Stimulated activated CD4-positive, alpha-beta T cell treated with anti-CD3 and anti-CD28 coated beads, Interleukin-1b, Interleukin-23, amount 100 ng/mL, for 24 hours (primary cell): Measurements from ENCODE around the gene ELMO1.

Source experiments
- DNase-seq, 4 experiments: peaks; one replicate each; pipeline ENCODE4 v3.0.0-alpha.2; 2020; ENCODE audit warnings: low read depth in 4 of 4, low spot score in 1 of 4

ELMO1 gene

DNA sequence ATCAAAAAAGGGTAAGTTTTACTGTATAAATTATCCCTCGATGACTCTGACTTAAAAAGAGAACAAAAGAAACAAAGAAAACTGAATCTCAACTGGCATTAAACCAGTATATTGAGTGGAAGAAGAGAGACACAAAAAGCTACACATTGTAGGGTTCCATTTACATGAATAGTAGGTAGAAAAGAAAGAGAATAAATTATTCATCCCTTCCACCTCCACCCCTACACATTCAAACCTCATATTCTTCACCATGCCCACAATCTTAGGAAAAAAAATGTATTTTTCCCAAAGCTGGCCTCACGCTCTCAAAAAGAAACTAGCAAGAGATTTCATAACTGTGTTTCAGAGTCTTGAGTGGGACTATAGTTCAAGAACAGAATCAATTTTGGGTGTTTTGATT is 377.5 kb downstream of the ELMO1 start:
- DNase-seq, result no peak

DNA sequence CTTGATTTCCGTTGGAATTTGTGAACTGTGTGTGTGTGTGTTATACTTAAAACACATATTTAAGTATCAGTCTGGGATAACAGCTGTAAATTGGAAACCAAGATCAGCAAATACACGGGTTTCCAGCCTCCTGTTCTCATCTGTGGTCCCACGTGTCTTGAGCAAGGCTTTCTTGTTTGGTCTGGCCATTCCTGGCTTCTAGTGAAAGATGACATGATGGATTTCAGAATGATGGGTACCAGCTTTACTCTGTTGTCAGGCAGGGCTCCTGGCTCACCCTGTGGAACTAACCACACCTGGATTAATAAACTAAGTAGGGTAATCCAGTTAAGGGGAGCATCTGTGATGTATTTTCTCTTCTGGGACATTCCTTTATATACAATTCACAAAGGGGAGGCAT is 378.2 kb downstream of the ELMO1 start:
- no peak for DNase-seq

- DNase-seq, result no peak
Observed at GRCh38 chr7:37070031-37070430, 378.6 kb downstream of the ELMO1 start.

- DNase-seq, result no peak
Observed at GRCh38 chr7:37069336-37069735, 379.3 kb downstream of the ELMO1 start.

- no peak for DNase-seq
Observed at GRCh38 chr7:37068902-37069301, 379.8 kb downstream of the ELMO1 start.

- no peak for DNase-seq
Observed at GRCh38 chr7:37068038-37068437, 380.6 kb downstream of the ELMO1 start.

DNA sequence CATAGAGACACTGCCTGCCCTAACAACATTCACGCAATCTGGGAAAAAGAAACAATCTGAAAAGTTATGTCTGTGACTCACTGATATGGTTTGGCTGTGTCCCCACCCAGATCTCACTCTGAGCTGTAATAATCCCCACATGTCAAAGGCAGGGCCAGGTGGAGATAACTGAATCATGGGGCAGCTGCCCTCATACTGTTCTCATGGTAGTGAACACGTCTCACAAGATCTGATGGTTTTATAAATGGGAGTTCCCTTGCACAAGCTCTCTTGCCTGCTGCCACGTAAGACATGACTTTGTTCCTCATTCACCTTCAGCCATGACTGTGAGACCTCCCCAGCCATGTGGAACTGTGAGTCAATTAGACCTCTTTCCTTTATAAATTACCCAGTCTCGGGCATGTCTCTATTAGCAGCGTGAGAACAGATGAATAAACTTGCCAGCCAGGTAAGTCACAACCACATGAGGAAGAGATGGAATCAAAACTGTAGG is 382.8 kb downstream of the ELMO1 start:
- DNase-seq, result peak in 2 of 4 experiments; percentile 23 to 37

DNA sequence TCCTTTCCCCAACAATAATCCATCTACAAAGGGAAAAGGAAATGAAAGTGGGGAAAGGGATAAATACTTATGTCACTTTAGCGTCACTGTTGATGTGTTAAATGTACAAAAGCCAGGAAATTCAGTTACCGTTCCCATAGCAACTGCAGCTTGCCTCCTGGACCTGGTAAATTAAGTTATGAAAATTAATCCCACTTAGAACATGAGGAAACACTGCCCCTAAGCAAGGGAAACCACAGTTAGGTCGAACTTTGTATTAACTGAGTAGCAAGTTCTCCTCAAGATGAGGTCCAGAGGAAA is 386.2 kb downstream of the ELMO1 start:
- no peak for DNase-seq

DNA sequence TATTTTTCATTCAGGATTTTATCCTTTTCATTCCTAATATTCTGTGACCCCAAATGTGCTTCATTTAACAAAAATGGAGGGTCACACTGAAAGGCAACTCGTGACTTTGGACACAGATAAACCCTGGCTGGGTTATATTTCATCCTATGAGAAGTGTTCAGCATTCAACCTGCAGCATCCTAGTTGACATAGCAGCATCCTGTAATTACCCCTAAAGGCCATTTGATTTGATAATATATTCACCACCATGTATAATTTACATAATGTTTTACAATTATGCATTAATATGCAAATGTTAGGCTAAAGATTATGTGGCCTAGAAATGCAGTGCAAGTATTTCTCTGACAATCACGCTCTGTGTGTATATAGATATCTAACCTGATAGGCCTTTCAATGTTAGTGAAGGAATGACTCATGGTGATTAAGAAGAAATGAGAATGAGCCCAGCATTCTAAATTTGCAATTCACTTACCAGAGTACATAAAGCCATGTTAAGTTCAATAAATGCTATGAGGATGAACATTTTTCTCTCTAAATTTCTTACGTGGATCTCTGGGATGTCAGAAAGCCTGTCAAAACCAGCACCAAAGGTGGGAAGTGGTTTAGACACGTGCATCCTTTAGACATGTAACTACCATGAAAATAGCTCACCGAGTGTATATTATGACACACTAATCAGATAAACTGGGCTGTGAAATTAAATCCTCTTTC is 386.7 kb downstream of the ELMO1 start:
- DNase-seq, result no peak

GRCh38 chr7:37056234-37056912 is 392.3 kb downstream of the ELMO1 start:
- no peak for DNase-seq

DNA sequence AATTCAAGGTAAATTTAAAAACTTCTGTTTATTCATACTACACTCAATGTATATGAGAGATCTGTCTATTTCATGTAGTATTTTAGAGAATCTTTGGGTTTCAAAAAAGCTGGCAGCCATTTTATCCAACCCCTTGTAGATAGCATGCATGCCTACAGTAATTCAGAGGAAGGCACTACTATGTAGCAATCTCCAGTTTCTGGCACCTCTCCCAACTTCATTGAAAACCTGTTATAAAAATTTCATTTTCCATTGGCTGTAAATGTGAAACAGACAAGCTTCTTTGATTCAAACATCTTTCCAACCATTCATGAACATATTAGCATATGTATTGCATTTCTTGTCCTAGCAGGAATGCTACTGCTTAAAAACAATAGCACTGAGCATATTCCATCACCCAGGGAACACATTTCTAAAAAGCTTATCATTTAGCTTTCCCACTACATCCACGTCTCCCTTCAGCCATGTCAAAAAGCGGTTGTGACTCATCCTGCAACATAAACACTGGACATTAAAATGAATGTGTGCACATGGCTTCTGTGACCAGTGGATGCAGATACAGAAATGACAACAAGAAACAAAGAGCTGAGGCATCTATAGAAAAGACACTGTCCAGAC is 393.9 kb downstream of the ELMO1 start:
- DNase-seq, result no peak

DNA sequence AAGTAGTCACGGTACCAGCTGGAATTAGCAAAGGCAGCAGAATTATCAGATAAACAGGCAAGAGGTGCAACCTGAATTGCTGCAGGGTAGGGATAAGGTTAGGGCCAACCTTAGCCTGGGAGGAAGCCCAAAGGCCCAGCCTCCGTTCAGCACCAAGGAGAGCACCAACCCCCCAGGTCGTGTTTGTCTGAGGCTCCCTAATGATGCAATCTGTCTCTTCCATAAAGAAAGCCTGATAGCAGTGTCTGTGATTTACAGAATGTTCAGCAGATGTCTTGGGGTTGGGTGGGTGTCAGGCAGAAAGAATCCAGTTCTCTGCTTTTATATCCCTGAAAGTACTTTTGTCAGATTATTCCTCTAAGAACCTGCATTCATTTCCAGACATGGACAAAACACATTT is 396.0 kb downstream of the ELMO1 start:
- DNase-seq, result no peak

GRCh38 chr7:37050801-37051200 is 397.9 kb downstream of the ELMO1 start:
- DNase-seq, result no peak

- no peak for DNase-seq
Observed at GRCh38 chr7:37048674-37049073, 400.0 kb downstream of the ELMO1 start.

DNA sequence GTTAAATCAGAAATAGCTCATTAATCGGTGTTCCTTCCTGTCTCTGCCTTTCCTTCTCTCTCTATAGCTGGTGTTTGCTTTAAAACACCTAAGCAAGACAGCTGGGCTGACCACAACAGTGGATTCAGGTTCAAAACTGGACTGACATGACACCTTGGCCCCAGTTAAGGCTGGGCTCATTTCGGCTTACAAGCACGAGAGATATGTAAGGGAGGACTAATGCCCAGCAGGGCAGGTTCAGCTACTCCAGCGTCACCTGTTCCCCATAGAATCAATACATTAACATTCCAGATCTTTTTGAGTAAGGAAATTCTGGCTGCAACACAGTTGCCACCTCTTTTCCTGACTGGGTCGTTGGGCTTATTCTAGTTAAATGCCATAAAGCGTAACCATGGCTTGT is 401.4 kb downstream of the ELMO1 start:
- no peak for DNase-seq

DNA sequence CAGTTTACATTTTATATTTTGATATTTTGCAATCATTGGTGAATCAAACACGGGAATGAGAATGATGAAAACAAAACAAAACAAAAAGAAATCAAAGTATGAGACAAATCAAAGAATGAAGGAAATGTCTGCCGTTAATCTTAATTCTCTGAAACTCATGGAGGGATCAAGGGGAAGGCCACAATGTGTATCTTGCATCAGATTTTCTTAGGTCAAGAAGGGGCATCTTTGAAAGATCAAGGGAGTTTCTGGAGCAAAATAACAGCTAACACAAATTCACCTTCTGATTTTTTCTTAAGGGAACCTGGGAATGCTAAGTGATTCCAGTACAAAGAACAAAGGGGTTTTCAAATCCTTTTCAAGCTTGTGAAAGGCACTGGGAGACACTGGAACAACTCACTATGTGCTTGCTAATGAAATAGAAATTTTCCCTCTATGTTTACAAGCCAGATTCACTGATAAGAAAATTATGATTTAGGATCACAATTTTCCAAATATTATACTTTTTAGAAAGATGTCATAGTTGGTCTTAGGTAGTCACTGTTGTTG is 402.1 kb downstream of the ELMO1 start:
- no peak for DNase-seq

DNA sequence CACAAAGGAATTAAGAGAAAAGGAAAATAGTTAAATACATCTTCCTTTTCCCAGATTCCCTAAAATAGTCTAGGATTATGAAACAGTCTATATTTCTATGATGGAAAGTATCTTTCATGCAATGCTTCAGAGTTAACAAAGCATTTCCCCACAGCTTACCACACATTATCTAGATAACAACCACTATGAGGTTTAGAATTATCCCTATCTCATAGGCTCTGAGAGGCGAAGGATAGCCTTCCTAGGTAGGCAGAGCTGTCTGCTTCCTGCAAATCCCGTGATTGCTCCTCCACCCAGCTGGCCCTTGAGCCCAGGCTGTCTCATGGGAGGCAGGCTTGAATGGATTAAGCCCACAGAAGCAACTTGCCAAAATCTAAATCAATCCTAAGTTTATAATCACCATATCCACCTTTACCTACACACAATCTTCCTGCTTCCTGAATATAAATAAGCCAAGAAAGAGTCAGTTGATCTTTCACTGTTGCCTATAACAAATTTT is 402.9 kb downstream of the ELMO1 start:
- DNase-seq, result no peak

- DNase-seq, result no peak
Observed at GRCh38 chr7:37041461-37041860, 407.2 kb downstream of the ELMO1 start.

DNA sequence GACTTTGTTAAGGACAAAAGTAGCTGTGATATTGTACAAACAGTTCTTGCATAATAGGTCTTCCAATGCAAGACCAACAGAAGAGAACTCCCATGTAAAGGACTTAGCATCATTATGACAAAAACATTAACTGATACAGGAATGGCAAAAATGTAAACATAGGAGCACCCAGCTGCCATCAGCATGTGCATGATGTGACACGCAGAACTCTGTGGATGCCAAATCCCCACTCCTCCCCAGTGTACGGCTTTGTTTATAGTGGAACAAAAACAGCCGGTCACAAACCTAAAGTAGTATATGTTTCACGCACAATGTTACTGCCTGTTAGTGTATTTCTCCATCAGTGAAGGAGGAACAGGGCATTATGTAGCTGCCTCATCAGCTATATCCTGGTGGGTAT is 408.3 kb downstream of the ELMO1 start:
- no peak for DNase-seq

- no peak for DNase-seq
Observed at GRCh38 chr7:37039131-37039749, 409.4 kb downstream of the ELMO1 start.

DNA sequence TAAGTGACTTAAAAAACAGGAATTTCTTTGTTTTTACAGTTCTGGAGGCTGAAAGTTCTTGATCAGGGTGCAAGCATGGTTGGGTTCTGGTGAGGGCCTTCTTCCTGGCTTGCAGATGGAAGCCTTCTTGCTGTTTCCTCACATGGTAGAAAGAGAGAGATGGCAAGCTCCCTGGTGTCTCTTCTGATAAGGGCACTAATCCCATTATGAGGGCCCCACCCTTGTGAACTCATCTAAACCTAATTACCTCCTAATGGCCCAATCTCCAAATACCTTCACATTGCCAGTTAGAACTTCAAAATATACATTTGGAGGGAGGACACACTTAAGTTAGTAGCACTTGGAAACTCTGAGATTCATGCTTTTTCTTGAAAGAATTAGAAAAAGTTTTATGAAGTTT is 410.0 kb downstream of the ELMO1 start:
- no peak for DNase-seq

GRCh38 chr7:37037286-37037685 is 411.4 kb downstream of the ELMO1 start:
- no peak for DNase-seq
